Stimulated activated CD4-positive, alpha-beta T cell treated with anti-CD3 and anti-CD28 coated beads, Interleukin-4, amount 100 ng/mL, for 24 hours (primary cell): ENCODE measurements around the gene TFAP2E.
A peak's percentile ranks its signal among the peaks of the same experiment; 100 is the strongest.

Experiments used
- DNase-seq: peaks from one replicate; pipeline ENCODE4 v3.0.0-alpha.2; 2020

TFAP2E gene

DNA sequence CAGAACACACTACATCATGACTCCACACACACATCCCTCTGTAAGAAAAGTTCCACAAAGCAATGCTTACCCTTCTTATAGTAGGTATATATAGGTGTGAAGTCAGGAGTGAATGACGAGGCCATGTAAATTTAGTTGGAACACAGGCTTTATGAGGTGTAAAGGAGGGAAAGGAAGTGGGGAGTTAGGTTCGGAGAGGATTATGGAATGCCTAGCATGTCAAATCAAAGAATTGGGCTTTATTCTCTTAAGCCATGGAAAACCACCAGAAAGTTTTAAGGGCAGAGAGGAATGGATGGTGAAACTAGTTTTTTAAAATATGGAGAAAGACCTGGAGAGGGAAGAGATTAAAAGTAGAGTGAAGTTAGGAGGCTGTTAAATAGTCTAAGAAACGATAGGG, 26.3 kb downstream of the TFAP2E start:
- DNase-seq = no peak

DNA sequence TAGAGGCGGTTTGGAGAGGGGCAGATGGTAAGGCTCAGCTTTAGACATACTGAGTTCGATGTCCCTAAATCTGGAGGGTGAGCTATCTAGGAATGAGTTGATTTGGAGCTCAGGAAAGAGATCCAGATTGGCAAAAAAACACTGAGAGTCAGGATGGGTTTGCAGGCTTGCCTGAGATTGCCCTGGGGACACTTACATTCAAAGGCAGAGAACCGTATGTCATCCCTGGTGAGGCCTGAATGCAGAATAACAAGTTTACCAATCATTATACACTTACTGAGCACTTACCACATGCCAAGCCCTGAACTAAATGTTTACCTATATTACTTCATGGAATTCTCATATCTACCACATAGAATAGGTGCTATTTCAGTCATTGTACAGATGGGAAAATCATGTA, 27.5 kb downstream of the TFAP2E start:
- DNase-seq = no peak

DNA sequence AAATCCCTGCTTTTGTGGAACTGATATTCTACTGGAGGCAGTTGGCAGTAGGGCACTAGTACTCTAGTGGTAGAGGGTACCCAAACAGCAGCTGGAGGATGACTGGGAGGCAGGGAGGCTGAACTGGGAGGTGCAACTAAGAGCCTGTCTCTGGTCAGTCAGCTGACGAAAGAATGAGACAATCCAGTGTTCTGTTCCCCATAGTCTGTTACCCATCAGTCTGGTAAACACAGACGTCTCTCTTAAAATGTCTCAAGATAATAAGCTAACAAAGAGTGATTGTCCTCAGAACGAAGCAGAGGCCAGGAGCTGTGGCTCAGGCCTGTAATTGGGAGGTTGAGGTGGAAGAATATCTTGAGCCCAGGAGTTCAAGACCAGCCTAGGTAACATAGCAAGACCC, 30.4 kb downstream of the TFAP2E start:
- no peak for DNase-seq

DNA sequence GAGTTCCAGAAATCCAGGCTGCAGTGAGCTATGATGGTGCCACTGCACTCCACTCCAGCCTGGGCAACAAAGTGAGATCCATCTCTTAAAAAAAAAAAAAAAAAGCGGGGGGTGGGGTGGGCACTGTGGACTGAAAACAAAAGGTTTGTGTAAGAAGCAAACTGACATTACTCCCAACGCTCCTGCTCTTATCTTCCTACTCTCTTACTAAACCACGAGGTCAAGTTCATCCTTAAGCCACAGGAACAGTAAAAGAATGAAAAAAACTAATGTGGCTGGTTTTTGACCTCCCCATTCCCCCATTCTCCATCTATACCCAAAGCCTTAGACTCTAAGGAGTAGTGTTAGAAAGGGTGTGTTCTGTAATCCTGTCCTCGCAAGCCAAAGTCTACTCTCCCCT, 30.8 kb downstream of the TFAP2E start:
- no peak for DNase-seq

DNA sequence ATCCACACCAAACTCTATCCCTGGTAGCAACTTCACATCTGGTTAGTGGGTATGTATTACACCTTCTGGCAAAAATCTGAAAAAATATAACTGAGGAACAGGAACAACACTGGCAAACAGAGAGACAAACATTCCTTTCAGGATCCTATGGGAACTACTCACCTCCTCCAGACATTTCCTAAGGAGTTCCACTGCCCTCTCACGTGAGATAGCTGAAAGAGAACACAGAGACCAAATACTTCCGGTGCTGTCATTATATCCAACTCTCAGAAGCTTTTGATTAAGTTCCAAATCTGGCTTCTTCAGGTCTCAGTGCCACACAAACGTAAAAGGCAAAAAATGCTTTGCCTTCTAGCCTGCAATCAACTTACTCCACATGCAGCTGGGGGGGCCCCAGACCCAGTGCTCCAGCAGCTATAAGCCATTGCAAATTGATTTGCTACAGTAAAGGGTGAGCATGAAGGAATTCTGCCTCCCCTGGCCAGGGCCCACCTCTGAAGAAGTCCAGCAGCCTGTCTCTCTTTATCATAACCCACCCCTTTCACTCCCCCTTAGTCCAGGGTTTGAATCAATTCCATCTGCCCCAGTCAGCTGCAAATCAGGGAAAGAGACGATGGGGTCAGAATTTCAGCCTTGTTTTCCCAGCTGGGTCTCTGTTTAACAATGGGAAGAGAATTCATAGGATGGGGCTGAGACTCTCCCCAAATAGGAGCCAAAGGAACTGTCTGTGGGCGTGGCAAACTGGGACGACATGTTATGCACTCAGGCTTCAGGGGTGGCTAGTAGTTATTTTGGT, 32.2 kb downstream of the TFAP2E start:
- no peak for DNase-seq

DNA sequence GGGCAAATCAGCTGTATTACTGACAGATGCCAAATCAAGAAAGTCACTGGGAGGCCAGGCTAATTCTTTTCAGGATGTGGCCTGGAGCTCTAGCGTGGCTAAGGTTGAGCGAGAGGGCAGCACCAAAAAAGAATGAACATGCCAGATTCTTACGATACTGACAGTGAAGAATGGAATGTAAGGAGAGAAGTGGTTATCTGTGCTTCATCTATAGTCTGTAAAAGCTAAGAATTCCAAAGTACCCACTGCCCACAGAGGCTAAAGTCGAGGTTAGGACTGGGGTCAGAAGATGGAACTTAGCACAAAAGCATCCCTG, 32.7 kb downstream of the TFAP2E start:
- no peak for DNase-seq

DNA sequence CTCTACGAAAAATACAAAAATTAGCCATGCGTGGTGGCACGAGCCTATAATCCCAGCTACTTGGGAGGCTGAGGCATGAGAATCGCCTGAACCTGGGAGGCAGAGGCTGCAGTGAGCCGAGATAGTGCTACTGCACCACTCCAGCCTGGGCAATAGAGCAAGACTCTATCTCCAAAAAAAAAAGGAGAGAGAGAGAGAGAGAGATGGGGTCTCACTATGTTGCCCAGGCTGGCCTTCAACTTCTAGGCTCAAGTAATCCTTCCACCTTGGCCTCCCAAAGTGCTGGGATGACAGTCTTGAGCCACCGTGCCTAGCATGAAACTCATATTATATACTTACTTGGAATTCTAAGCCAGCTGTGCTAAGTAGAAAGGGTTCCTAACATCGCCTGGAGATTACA, 38.5 kb downstream of the TFAP2E start:
- no peak for DNase-seq

DNA sequence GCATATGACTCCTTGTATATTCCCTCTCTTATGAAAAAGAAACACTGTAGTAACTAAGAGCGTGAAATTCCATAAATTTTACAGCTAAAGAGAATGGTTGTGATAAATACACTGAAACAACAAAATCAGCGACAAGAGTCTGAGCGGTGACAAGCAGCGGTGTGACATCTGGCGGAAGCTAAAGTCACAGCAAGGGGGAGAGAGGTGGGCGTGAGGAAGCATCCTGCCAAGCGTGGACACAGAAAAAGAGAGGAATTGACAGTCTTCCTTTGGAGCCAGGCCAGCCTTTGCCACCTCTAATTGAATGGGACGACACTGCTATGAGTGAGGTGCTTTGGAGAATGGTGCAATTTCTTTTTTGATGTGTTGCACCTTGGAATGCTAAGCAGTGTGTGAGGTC, 42.3 kb downstream of the TFAP2E start:
- no peak for DNase-seq

DNA sequence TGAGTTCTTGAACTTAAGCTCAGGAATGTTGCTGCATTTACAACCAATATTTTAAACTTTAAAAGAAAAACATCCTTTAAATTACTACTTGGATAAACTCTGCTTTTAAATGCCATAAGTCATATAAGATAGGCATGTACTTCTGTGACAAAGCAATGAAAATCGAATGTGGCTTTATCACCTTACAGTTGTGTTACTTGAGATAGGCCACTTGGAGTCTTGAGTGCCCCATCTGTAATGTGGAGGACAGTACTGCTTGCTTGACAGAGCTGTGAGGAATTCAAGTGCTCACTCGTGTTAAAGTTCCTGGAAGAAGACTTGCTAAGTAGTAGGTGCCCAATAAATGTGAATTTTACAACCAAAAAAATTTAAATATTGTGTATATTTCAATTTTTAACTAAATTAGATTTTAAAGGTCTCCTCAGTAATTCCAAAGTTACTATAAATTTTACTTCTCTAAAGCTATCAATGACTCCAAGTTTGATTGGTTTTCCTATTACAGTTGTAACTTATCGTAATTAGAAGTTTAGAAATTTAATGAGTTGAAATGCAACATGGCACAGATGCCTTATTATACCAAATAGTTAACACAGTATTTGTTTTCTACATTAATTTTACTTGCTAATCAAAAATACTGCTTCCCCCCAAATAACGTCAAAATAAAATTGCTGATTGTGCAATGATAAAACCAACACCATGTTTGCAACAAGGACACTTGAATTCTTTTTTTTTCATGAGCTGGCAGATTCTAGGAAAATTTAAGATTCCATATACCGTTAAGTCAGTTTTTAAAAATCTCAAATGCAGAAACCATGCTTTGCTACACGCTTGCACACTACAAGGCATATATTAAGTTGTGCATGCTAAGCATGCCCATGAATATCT, 46.4 kb downstream of the TFAP2E start:
- no peak for DNase-seq

DNA sequence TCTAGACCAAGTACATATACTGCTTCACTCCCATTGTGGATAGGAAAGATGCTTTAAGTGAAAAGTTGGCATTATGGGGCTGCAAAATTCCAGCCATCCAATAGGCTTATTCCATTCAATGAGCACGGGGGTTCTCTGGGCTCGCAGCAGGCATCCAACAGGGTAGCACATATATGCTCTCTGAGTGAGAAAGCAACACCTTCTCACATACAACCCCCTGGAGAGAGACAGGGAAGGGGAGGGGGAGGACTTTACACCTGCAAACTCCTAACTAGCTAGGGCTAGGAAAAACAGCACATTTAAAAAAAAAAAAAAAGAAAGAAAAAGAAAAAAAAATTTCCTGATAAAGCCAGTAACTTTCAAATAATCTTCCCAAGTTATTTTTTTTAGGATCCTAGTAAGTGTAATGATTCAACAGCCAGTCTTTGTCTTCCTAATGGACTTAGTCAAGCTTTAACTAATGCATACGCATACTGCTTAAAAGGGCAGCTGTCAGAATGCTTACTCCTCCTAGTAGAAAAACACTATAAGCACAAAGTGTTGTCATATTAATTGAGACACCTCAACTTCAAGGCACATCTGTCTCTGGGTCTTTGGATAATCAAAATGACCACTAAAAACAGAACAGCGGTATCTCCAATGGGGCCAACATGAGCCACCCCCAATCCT, 49.5 kb downstream of the TFAP2E start:
- no peak for DNase-seq

DNA sequence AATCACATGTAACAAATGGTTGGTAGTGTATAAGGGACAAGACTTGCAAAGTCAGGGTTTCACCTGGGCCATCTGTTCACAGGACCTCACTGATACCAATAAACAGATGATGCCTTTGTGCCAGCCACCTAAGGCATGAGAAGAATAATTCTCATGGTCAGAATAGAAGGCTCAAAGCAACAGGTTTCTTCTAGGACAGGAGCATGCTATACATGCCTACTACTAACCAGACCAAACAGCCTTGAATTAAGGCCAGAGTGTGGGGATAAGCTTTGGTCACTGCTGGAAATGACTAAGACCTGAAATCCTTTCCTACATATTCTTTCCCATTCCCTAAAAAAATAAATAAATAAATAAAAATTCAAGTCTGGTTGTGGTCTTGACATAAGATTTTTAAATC, 50.7 kb downstream of the TFAP2E start:
- no peak for DNase-seq

DNA sequence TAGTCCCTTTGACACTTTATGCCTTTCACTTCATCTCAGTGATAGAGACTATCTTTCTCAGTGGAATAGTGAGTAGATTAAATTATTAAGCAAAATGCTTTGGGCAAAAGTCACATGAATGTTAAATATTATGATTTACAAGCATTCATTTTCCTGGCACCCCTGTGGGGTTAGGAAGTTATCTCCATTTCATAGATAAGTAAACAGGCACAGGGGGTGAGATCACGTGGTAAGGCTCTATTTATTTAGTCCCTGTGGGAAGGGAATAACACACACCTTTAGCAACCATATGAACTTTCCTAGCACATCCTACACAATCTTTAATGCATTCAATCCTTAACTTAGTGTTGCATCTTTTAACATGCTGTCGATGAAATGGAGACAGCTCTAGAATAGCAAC, 55.9 kb downstream of the TFAP2E start:
- no peak for DNase-seq

DNA sequence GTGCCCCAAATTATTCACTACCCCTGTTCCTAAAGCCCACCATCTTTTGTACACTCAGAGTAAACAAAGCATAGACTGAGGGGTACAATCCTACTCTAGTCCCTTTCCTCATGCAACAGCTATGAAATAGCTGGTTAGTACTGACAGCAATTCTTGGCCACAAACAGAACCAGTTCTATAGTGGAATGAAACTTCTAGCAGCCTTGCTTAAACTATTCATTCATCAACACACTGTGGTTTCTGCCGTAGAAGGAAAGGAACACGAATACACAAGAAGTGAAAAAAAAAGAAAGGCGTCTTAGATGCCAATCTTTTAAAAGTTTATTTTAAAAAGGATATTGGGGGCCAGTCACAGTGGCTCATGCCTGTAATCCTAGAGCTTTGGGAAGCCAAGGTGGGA, 58.3 kb downstream of the TFAP2E start:
- DNase-seq = no peak

DNA sequence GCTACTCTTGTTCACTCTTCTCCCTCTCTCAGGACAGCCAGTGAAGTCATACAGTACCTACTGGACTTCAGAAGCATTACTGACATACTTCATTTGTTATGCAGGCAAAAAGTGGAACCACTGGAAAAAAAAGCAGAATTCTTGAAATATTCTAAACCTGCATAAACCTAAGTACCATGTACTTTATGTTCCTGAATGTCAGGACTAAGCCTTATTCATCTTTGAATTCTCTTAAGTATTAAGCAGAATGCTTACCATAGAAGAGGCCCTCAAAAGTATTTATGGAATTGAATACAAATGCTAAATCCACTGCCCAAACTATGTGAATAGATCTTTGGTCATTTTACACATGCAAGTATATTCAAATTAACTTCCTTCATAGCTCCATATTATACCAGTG, 60.4 kb downstream of the TFAP2E start:
- no peak for DNase-seq

DNA sequence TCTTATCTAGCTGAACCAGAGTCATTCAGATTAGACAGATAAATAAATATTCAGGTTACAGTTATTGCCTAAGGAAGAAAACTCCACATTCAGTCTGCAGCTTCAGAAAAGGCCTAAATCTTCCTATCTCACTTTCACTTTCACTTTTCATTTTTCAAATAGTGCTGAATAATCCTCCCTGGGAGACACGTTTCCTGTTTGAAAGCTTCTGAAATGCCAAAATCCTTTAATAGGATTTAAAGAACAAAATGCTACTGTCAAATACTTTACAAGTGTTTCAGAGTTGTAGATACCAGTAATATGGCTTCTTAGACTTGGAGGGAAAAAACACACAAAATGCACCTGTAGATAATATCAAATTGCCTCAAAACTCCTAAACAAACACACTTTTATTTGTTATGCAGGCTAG, 64.3 kb downstream of the TFAP2E start:
- no peak for DNase-seq

DNA sequence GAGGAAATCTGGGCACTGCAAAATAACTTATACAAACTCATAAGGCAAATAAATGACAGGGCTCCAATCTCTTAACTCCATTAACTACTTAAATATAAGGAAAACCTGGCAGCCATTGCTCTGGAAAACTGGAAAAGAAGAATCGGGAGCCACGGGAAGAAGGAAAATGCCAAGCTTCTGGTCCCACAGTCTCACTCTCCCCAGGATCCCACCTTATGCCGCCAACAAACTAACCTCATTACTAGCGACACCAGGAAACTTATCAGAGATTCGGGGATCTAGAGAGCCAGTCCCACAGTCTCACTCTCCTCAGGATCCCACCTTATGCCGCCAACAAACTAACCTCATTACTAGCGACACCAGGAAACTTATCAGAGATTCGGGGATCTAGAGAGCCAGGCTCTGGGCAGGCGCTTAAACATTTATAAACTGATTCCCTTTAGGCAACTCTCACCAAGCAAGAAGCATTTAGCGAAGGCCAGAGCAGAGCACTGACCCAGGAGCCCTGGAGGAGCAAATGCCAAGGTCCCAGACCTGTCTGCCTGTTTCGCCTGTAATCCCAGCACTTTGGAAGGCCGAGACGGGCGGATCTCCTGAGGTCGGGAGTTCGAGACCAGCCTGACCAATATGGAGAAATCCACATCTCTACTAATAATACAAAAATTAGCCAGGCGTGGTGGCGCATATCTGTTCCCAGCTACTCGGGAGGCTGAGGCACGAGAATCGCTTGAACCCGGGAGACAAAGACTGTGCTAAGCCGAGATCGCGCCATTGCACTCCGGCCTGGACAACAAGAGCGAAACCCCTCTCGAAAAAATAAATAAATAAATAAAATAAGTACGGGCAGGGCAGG, 67.5 kb downstream of the TFAP2E start:
- DNase-seq = no peak

DNA sequence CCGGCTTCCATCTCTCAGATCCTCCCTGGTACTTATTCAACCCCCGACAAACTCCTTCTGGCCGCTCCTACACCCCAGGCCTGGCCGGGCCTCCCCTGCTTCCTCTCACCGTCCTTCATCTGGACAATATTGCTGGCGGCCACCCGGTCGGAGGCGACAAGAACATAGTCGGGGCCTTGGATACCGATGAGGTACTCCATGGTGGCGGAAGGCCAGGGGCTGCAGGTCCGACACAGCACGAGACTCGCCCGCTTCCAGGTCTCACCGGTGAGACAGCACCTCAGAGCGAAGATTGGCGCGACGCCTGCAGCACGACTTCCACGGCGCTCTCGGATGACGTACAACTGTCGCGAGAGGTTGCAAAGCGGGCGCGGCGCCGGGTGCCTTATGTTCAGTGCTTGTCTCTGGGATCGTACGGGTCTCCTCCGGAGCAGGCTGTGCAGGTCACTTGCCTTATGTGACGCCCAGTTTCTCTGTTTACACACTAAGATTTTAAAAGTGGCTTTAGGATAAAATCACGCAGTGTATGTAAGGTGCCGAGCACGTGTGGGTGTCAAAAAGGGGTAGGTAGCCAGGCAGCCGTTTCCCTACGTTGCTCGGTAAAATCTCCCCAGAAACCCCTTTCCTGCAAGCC, 68.2 kb downstream of the TFAP2E start, which contains the start of gene PSMB2:
PSMB2 (minus strand) TSS at position 294 of the 634 bp plus-strand sequence; CDS start at position 200, 94 bp downstream.
- peak; percentile 97 for DNase-seq

DNA sequence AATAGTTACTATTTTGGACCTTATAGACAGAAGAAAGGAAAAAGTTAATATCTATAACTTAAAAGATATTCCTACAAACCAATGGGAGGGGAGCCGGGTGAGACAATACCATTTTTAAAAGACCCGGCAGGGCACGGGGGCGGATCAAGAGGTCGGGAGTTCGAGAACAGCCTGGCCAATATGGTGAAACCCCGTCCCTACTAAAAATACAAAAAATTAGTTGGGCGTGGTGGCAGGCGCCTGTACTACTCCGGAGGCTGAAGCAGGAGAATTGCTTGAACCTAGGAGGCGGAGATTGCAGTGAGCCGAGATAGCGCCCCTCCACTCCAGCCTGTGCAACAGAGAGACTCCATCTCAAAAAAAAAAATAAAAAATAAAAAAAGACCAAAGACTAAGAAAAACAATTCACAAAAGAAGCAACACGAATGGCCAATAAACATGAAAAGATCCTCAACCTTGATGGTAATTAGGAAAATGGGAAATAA, 69.4 kb downstream of the TFAP2E start:
- DNase-seq = peak; percentile 30

DNA sequence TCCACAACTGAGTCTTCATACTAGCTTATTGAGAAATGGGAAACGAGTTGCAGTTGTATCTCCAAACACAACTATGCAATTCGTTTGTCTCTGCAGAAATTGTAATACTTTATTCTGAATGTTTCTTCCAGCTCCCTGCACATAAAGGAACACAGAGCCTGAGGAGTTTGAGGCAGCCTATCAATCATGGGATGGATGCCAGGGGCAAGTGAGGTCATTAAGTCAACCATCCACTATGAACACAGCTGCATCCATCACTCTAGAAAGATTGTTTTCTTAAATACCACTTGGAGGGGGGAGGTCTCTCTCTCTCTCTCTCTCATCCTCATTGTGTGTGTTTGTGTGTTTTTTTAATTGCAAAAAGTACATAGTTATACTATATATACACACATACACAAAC, 71.1 kb downstream of the TFAP2E start:
- DNase-seq = no peak
